Fibroblast of the aortic adventitia (primary cell): ENCODE measurements around the gene PLXNB1. TPM values are rescaled to one million over a fixed set of nuclear protein-coding genes. Genes with fewer than 3 reads are reported as not detected.

ENCODE experiments used
- DNase-seq: peaks from one replicate; pipeline ENCODE4 v3.0.0-alpha.2; 2010; ENCODE audit warnings: low read depth
- H3K4me3 ChIP-seq: 2 replicates; pipeline ENCODE4 v1.5.1; 2011; ENCODE audit warnings: low read depth, mild to moderate bottlenecking, control low read depth, low read length, moderate library complexity
- CTCF ChIP-seq: IDR thresholded peaks from 2 replicates; pipeline ENCODE4 v1.5.1; 2011; ENCODE audit warnings: mild to moderate bottlenecking, low read length, control low read depth, inconsistent platforms; ENCODE audit not compliant: insufficient read depth
- total RNA-seq: library from RNA; depleted of rRNA; stranded (reverse); fragments of >200 nt; gene quantifications from 2 replicates; pipeline ENCODE4 v1.2.3, GENCODE V29; 2012; ENCODE audit warnings: low replicate concordance

Gene PLXNB1
- total RNA-seq, 1 donor: 30.0 TPM

- TF ChIP-seq CTCF: no peak
- H3K4me3 ChIP-seq: no peak overlapping the region
- DNase-seq: no peak
Measured at GRCh38 chr3:48388966-48389365, 40.9 kb downstream of the PLXNB1 start.

- no peak for TF ChIP-seq CTCF
- no peak overlapping the region for H3K4me3 ChIP-seq
- DNase-seq: no peak
Measured at GRCh38 chr3:48387634-48388033, 42.3 kb downstream of the PLXNB1 start.

GRCh38 chr3:48372862-48373435 is 56.9 kb downstream of the PLXNB1 start:
- no peak for TF ChIP-seq CTCF
- no peak for DNase-seq
- no peak overlapping the region for H3K4me3 ChIP-seq

GRCh38 chr3:48372377-48372770 is 57.5 kb downstream of the PLXNB1 start:
- TF ChIP-seq CTCF: no peak
- H3K4me3 ChIP-seq: no peak overlapping the region
- DNase-seq: no peak

- TF ChIP-seq CTCF: no peak
- no peak for DNase-seq
Measured at GRCh38 chr3:48371651-48372376, 58.1 kb downstream of the PLXNB1 start, which contains the start of gene FBXW12. Gene FBXW12, plus strand, starts transcription at chr3:48372219. Its CDS starts 549 bp downstream, at chr3:48372768.

GRCh38 chr3:48370333-48370713 is 59.6 kb downstream of the PLXNB1 start:
- TF ChIP-seq CTCF: no peak
- DNase-seq: no peak
- no peak overlapping the region for H3K4me3 ChIP-seq

More at GRCh38 chr3:48371651-48372376, 58.1 kb downstream of the PLXNB1 start, which contains the start of gene FBXW12:
- no peak within 1 kb of the TSS for H3K4me3 ChIP-seq
